Measurements from ENCODE around the gene TRMT61A.

Gene TRMT61A

DNA sequence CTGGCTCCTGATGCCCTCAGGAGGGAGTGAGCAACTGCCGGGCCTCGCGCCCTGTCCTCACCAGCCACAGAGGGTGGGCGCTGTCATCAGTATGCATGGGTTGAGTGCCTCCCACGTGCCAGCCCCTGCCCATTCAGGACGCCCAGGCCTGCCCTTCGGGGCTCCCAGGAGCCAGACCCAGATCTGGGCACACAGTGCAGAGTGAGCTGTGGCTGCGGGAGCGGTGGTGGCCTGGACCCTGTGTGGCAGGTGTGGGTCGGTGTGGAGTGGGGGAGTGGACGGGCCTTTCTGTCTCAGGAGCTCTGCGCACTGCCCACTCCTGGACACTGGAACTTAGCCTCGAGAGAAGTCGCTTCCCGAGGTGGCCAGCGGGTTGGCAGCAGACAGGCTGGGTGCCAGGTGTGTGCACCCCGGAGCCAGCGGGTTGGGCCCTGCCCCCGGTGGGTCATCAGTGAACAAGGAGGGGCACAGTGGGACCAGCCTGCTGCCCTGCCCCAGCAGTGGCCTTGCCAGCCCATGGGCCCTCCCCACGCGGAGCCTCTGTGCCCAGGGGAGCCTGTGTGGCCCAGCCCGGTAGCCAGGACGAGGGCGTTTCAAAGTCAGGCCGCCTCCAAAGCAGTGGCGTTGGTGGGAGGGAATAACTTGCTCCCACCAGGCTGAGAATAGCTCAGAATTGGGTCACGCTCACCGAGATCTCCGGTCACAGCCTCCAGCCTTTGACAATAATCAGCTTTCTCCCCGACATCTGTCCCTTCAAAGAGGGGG, 9.5 kb downstream of the TRMT61A start:
- H2AFZ ChIP-seq (ENCODE audit: low read depth, low read length) = no peak overlapping the region
- H3K9me3 ChIP-seq (ENCODE audit: low read length) = no peaks in the 10 kb centered on the region
- no peaks in the 10 kb centered on the region for H3K36me3 ChIP-seq (ENCODE audit: insufficient read depth, low read length)
- H3K4me1 ChIP-seq (ENCODE audit: insufficient read depth, low read length) = peaks cover 60% of the 10 kb centered on the region
- H3K27me3 ChIP-seq (ENCODE audit: insufficient read depth, low read length) = no peaks in the 10 kb centered on the region
- no peak overlapping the region for H3K4me3 ChIP-seq (ENCODE audit: low read length)

DNA sequence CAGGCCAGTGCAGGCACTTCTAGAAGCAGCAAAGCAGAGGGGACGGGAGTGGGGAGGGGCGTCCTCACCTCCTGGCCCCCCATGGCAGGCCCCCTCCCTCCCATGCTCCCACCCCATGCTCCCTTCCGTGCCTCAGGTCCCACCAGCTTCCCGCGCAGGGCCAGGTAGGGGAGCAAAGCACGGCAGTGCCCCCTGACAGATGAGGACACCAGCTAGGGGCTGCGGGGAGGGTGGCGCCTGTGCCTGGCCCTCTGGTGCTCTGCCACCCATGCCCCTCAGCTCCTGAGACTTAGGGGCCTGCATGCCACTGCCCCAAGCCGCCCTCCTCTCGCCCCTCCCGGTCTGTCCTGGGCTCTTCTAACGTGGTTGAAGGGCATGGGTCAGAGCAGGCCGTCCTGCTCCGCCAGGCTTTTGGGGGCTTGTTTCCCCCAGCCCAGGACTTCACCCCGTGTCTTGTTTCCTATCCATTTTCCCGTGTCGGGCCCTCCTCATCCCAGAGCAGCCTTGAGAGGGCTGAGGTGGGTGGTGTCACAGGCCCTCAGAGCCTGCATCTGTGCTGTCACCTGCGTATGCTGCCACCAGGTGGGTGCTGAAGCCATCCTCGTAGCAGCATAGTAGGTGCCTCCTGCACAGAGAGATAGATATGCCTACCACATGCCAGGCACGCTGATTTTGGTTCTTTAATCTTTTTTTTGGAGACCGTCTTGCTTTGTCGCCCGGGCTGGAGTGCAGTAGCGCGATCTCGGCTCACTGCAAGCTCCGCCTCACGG, 10.2 kb downstream of the TRMT61A start:
- H3K36me3 ChIP-seq (ENCODE audit: insufficient read depth, low read length) = no peaks in the 10 kb centered on the region
- H3K9me3 ChIP-seq (ENCODE audit: low read length) = no peaks in the 10 kb centered on the region
- H3K27me3 ChIP-seq (ENCODE audit: insufficient read depth, low read length) = no peaks in the 10 kb centered on the region
- H3K4me3 ChIP-seq (ENCODE audit: low read length) = no peak overlapping the region
- H3K4me1 ChIP-seq (ENCODE audit: insufficient read depth, low read length) = peaks cover 68% of the 10 kb centered on the region
- H2AFZ ChIP-seq (ENCODE audit: low read depth, low read length) = no peak overlapping the region

DNA sequence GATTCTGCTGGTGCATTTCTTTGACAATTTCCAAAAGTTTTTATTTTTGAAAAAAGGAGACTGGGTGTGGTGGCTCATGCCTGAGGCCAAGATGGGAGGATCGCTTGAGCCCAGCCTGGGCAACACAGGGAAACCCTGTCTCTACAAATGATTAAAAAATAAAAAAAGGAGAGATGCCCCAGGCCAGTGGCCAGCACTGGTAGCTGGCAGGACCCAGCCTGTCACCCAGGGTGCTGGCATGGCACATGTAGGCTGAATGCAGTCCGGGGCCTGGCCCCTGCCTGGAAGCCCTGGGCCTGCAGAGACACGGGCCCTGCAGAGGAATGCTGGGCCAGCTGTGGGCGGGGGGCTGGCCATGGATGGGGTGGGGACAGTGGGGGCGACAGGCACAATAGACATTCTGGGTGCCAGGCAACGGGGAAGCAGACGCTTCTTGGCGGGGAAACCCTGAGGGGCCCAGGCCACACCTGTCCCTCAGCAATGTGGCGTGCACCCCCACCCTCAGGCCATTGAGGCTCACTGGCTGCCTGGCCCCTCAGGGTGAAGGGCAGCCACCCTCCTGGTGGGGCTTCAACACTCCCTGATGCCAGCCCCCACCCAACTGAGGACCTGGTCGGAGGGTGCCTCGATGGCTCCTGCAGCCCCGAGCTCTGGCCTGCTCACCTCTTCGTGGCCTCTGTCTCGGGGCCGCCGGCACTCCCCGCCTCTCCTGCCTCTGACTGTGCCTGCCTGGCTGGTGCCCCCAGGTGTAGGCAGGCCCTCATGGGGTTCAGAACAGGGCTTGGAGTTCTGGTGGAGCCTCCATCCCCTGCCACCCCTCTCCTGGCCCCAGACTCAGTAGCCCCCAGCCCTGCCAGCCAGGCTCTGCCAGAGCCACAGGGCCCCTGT, 12.1 kb downstream of the TRMT61A start:
- peaks cover 75% of the 10 kb centered on the region for H3K4me1 ChIP-seq (ENCODE audit: insufficient read depth, low read length)
- no peaks in the 10 kb centered on the region for H3K9me3 ChIP-seq (ENCODE audit: low read length)
- no peak overlapping the region for H3K4me3 ChIP-seq (ENCODE audit: low read length)
- no peaks in the 10 kb centered on the region for H3K36me3 ChIP-seq (ENCODE audit: insufficient read depth, low read length)
- no peaks in the 10 kb centered on the region for H3K27me3 ChIP-seq (ENCODE audit: insufficient read depth, low read length)
- H2AFZ ChIP-seq (ENCODE audit: low read depth, low read length) = no peak overlapping the region

DNA sequence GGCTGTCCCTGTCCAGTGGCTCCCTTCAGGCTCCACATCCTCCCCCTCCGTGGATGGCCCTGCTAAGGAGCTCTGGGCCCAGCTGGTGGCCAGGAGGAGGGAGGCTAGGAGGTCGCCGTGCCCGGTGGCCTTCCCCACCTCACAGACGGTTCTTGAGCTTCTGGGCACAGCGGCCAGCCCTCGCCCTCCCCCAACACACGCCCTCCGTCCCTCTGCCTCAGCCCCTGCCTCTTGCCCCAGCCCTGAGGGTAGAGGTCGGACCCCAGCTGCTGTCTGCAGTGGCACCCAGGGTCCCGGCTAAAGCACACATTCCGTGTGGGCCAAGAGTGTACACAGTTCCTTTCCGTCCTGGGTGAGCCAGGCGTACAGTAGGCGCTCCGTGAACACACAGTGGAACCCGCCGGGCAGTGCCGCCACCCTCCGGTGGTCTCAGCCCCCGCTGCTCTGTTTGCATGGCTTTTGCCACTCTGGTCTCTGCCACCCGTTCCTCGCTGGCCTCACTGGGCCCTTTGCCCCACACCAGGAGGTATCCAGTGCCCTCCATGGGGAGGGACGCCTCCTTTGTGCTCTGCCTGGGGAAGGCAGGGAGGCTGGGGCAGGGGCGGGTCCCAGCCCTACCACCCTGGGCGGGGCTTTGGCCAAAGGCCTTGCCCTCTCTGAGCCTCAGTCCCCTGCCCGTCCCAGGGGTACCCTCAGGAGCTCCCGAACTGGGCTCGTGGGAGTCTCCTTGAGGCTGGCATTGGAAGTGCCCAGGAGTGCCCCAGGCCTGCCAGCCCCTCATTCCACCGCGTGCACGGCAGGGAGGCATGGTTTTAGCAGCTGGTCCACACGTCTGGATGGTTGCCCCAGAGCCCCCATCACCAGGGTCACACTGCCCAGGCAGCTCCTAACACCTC, 13.0 kb downstream of the TRMT61A start:
- no peaks in the 10 kb centered on the region for H3K9me3 ChIP-seq (ENCODE audit: low read length)
- H3K4me1 ChIP-seq (ENCODE audit: insufficient read depth, low read length) = peaks cover 83% of the 10 kb centered on the region
- H3K27me3 ChIP-seq (ENCODE audit: insufficient read depth, low read length) = no peaks in the 10 kb centered on the region
- no peak overlapping the region for H3K4me3 ChIP-seq (ENCODE audit: low read length)
- no peaks in the 10 kb centered on the region for H3K36me3 ChIP-seq (ENCODE audit: insufficient read depth, low read length)
- H2AFZ ChIP-seq (ENCODE audit: low read depth, low read length) = no peak overlapping the region

DNA sequence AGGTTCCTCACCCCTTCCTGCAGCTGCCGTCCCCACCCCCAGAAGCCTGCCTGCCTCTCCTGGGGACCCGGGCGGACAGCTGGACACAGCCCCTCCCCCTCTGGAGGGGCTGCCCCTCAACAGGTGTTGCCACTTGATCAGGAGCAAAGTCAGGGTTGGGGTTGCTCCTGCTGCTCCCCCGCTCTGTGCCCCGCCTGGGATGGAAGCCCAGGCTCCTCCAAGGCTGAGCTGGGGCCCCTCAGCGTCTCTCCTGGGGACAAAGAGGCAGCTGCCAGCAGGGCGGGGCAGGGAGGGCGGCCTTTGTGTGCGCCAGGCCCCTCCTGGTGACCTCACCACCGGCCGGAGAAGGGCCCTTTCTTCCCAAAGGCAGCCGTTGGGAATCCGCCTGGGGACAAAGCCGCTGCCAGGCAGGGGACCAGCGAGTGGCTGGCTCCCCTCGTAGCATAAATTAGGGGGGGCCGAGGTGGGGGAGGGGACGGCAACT, 13.7 kb downstream of the TRMT61A start:
- Histone ChIP-seq H3K4me1 (ENCODE audit: insufficient read depth, low read length) (peaks cover 85% of the 10 kb centered on the region), H3K9me3 (ENCODE audit: low read length) (no peaks in the 10 kb centered on the region)

DNA sequence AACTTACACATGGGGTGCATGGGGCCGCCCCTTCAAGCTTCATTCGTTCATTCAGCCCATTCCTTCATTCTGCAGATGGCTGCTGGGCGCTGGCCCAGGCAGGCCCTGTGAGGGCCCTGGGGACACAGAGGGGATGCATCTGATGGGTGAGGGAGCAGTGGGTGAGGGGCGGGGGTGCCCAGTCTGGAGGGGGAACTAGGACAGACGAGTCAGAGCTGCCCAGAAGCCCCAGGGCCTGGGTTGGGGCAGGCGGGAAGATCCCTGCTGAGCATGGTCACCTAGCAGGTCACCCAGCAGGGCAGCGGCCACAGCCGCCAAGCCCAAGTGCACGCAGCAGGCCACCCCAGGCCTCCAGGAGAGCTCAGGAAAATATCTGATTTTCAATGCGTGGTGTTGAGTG, 14.1 kb downstream of the TRMT61A start:
- no peaks in the 10 kb centered on the region for H3K9me3 ChIP-seq (ENCODE audit: low read length)
- H2AFZ ChIP-seq (ENCODE audit: low read depth, low read length) = no peak overlapping the region
- peaks cover 84% of the 10 kb centered on the region for H3K4me1 ChIP-seq (ENCODE audit: insufficient read depth, low read length)
- H3K27me3 ChIP-seq (ENCODE audit: insufficient read depth, low read length) = no peaks in the 10 kb centered on the region
- no peak overlapping the region for H3K4me3 ChIP-seq (ENCODE audit: low read length)
- H3K36me3 ChIP-seq (ENCODE audit: insufficient read depth, low read length) = no peaks in the 10 kb centered on the region

More for the DNA sequence above, 13.7 kb downstream of the TRMT61A start:
- no peak overlapping the region for H2AFZ ChIP-seq (ENCODE audit: low read depth, low read length)
- no peaks in the 10 kb centered on the region for H3K36me3 ChIP-seq (ENCODE audit: insufficient read depth, low read length)
- H3K27me3 ChIP-seq (ENCODE audit: insufficient read depth, low read length) = no peaks in the 10 kb centered on the region
- H3K4me3 ChIP-seq (ENCODE audit: low read length) = no peak overlapping the region

DNA sequence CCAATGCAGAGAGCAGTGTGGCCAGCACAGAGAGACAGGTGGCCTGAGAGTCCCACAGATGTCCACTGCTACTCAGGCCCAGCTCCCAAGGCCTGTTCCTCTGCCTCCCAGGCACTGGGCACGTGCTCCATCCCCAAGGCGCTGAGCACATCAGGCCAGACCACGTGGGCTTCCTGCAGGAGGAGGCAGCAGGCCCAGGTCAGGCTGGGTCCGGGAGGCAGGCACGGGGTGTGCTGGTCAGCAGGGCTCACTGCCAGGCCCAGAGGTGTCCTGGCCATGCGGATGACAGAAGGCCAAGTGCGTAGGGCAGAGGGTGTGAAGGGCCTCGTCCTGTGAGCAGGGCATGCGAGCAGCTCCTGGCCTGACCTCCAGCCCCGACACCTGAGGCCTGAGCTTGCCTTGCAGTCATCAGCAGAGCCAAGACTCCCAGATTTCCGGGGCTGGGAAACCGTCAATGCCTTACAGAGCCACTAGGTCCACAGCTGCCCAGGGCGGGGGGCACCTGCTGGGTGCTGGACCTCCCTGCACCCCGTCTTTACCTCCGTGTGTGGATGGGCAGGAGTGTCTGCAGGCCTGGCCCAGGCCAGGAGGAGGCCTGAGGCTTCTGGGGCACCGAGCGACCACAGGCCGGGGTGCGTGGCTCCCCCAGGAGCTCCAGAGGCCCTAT, 14.9 kb downstream of the TRMT61A start:
- Histone ChIP-seq H3K27me3 (ENCODE audit: insufficient read depth, low read length) (no peaks in the 10 kb centered on the region), H3K9me3 (ENCODE audit: low read length) (no peaks in the 10 kb centered on the region), H3K4me1 (ENCODE audit: insufficient read depth, low read length) (peaks cover 77% of the 10 kb centered on the region), H3K4me3 (ENCODE audit: low read length) (no peak overlapping the region), H2AFZ (ENCODE audit: low read depth, low read length) (no peak overlapping the region), H3K36me3 (ENCODE audit: insufficient read depth, low read length) (no peaks in the 10 kb centered on the region)

DNA sequence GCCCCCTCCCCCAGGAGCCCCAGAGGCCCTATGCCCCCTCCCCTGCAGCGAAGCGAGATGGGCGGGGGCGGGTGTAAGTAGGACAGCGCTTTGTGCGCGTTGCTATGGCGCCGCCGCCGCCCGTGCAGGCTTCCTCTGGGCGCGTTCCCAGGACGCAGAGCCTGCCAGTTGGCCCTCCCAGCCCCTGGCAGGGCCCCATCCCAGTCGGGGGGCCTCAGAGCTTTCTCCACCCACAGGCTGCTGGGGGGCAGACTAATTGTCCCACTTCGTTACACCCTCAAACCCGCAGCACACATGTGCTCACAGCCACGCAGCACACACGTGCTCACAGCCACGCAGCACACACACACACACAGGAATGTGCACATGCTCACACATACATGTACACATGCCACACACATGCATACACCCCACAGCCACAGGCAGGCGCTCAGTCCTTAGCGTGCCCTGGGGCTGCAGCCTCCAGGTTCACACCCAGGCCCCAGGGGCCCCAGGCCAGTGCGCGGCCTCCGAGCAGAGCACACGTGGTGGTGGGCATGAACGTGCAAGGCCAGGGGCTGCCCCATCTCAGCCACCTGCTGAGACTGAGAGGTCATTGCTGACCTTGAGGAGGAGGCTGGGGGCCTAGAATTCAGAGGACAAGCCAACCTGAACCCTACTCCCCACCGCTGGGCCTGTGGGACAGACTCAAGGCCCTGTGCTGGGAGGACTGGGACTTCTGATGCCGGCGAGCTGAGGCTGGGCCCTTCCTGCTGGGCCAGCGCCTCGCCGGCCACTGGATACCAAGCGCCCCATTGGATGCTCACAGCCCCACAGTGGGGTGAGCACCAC, 15.6 kb downstream of the TRMT61A start:
- Histone ChIP-seq H3K4me1 (ENCODE audit: insufficient read depth, low read length) (peaks cover 70% of the 10 kb centered on the region), H2AFZ (ENCODE audit: low read depth, low read length) (no peak overlapping the region), H3K9me3 (ENCODE audit: low read length) (no peaks in the 10 kb centered on the region), H3K4me3 (ENCODE audit: low read length) (no peak overlapping the region), H3K27me3 (ENCODE audit: insufficient read depth, low read length) (no peaks in the 10 kb centered on the region), H3K36me3 (ENCODE audit: insufficient read depth, low read length) (no peaks in the 10 kb centered on the region)

DNA sequence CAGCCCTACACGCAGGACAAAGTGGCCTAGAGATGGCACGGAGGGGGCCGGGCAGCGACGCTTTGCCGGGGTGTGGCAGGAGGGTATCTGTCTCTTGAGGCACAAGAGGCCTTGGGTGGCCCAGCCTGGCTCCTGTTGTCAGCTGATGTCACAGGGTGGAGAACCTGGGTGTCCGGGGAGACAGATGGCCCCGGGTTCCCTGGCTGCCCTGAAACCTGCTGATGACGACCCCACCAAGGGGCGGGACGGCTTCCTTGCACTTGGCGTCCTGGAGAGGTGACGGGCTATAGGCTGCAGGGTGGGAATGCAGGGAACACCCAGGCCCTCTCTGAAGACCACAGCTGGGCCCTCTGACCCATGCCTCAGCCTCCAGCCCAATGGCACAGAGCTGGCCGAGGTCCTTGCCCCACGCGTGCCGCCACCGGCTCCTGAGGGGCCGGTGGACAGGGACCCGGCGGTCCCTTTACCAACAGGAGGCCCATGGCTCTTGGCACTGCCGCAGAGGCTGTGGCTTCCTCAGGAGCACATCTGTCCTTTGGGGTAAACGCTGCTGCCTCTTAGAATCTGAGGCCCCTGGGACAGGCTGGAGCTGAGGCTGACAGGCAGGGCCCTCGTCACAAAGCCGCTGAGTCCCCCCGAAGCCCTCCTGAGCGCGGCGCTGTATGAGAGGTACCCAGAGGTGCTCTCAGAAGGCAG, 16.4 kb downstream of the TRMT61A start:
- Histone ChIP-seq H2AFZ (ENCODE audit: low read depth, low read length) (no peak overlapping the region), H3K4me1 (ENCODE audit: insufficient read depth, low read length) (peaks cover 72% of the 10 kb centered on the region), H3K36me3 (ENCODE audit: insufficient read depth, low read length) (no peaks in the 10 kb centered on the region), H3K27me3 (ENCODE audit: insufficient read depth, low read length) (no peaks in the 10 kb centered on the region), H3K4me3 (ENCODE audit: low read length) (no peak overlapping the region), H3K9me3 (ENCODE audit: low read length) (no peaks in the 10 kb centered on the region)

DNA sequence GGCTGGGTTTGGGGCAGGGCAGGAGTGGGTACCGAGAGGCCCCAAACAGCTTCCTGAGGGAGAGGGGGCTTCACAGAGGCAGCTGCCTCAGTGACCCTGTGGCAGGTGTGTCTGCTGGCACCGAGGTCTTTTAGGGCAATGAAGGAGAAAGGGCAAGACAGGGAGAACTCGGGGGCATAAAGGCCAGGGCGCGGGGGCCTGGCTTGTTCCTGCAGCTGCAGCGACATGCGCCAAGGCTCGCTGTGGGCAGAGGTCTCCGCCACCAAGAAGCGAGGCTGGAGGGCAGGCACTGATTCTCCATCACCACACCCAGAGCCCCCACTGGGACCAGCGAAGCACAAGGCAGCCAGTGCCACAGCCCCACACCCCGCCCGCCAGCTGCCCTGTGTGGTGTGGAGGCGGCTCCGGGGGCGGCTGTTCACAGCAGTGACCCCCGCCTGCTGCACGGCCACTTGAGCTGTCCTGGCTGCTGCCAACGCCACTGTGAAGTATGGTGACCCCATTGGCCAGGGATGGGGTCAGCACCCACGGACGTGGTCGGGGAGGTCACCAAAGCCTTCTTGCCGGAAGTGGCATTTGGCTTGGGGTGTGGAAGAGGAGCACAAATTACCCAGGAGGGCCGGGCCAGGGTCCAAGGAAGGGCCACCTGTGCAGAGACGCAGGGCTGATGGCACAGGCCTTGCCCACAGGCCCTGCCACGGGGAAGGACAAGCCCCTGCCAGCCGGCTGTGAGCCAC, 17.1 kb downstream of the TRMT61A start:
- Histone ChIP-seq H3K27me3 (ENCODE audit: insufficient read depth, low read length) (no peaks in the 10 kb centered on the region), H3K4me1 (ENCODE audit: insufficient read depth, low read length) (peaks cover 65% of the 10 kb centered on the region), H3K9me3 (ENCODE audit: low read length) (no peaks in the 10 kb centered on the region), H3K36me3 (ENCODE audit: insufficient read depth, low read length) (no peaks in the 10 kb centered on the region), H2AFZ (ENCODE audit: low read depth, low read length) (no peak overlapping the region), H3K4me3 (ENCODE audit: low read length) (no peak overlapping the region)

Measured in neuron (in vitro differentiated cells).